A549 (cell line): ENCODE results near the gene GHDC.

ENCODE experiments used
- CTCF ChIP-seq: fragments of >200 bp; sonication (Bioruptor Twin); formaldehyde crosslinking; IDR thresholded peaks from 3 replicates; pipeline ENCODE4 v1.5.1; 2016
- EP300 ChIP-seq, 2 experiments: fragments of >200 bp; sonication (Bioruptor Twin); formaldehyde crosslinking; IDR thresholded peaks; 2 replicates in 1 of 2; 3 replicates in 1 of 2; pipeline ENCODE4 v1.6.1; 2016 to 2017
- FOSL2 ChIP-seq, 2 experiments: fragments of 450-650 bp in 1 of 2; fragments of >200 bp in 1 of 2; sonication (Bioruptor Twin) in 1 of 2; formaldehyde crosslinking; IDR thresholded peaks; 2 replicates each; pipeline versions ENCODE4 v1.5.0 to v1.6.1; 2016 to 2020; ENCODE audit warnings: mild to moderate bottlenecking in 1 of 2, moderate library complexity in 1 of 2
- MYC ChIP-seq: IDR thresholded peaks from 2 replicates; pipeline ENCODE4 v1.6.1; 2012; ENCODE audit warnings: mild to moderate bottlenecking, inconsistent platforms, low read length, improper control_type of control experiment, borderline replicate concordance

GRCh38 chr17:42166196-42166763, 28.0 kb downstream of the GHDC start:
- TF ChIP-seq CTCF (no peak), FOSL2 (IDR thresholded peaks at IDR 0.05) (no peak), FOSL2 (CRISPR knock-in tag; IDR thresholded peaks at IDR 0.05) (no peak), MYC (no peak), EP300 (IDR thresholded peaks at IDR 0.05) (no peak)
